ENCODE results near the gene SESN1.

Gene SESN1

DNA sequence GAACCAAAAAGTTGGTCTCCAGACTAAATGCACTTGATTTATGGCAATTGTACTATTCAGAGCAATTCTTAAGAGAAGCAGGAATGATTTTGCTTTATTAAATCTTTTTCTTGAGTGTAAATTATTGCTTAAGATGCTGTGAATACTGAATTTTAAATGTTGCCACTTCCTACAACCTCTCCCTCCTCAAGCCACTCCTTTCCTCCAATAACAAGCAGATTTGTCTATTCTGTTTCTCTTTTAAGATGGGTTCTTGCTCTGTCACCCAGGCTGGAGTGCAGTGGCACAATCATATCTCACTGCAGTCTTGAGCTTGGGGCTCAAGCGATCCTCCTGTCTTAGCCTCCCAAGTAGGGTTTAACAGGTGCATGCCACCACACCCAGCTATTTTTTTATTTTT lies 65.3 kb downstream of the SESN1 start:
- no peak for DNase-seq (ENCODE audit: low read depth)

GRCh38 chr6:109028439-109028838 lies 66.2 kb downstream of the SESN1 start:
- no peak for DNase-seq (ENCODE audit: low read depth)

- no peak for DNase-seq (ENCODE audit: low read depth)
Observed at GRCh38 chr6:109027964-109028363, 66.7 kb downstream of the SESN1 start.

GRCh38 chr6:109025639-109026038 lies 69.0 kb downstream of the SESN1 start:
- no peak for DNase-seq (ENCODE audit: low read depth)

DNA sequence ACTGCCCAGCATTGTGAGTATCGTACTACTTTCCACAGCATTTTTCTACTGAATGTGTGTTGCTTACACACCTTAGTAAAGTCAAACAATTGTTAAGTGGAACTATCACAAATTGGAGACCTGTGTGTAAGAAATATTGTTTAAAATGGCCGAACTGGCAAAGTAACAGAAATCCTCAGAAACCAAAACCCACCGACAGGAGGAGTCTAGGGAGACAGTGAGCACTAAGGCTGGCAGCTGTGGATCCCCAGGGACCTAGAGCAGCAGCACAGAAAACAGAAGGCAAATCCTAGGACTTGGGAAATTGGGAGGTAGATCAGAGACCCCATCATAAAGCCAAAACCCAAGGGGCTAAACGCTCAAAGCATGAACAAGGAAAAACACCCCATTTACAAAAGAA lies 69.9 kb downstream of the SESN1 start:
- DNase-seq (ENCODE audit: low read depth): no peak

GRCh38 chr6:109024368-109024767 lies 70.3 kb downstream of the SESN1 start:
- no peak for DNase-seq (ENCODE audit: low read depth)

DNA sequence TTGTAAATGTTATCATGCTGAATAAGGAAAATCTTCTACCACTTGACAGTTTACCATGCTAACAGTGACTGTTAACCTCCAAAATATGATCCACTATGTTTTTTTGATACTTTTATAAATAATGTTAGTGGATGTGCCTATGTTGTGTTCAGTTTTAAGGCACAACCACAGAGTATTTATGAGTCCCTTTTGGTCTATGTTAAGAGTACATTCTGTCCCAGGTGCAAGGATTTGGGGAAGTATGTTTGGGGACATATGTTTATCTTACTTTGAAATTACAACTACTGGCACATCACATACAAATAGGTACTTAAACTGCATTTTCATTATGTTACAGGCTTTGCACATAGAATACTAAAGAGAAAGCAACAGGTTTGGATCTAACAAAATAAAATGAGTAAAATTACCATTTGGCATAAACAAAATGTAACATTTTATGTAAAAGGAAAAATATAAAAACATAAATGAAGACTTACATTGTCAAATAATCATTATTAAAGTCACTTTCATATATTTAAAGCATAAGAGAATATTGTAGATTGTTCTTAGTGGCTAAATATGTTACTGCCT lies 71.2 kb downstream of the SESN1 start:
- DNase-seq (ENCODE audit: low read depth): no peak

GRCh38 chr6:109021870-109022269 lies 72.8 kb downstream of the SESN1 start:
- DNase-seq (ENCODE audit: low read depth): no peak

DNA sequence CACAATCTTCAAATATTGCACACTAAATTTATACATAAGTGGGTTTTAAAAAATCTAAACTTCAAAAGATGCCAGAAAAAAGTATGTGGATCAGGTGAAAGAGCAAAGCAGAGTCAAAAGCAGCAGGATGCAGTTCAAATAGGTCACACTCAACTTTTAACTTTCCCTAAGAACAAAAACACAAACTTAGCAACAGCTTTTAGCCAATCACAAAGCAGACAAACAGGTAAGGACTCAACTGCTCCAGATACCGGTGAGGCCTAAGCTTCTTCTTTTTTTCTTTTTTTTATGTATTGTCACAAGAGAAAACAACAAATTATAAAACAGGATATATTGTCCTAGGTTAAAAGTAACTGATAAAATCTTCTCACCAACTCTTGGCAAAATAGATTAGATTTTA lies 74.7 kb downstream of the SESN1 start:
- no peak for DNase-seq (ENCODE audit: low read depth)

- DNase-seq (ENCODE audit: low read depth): no peak
Observed at GRCh38 chr6:109015176-109015575, 79.5 kb downstream of the SESN1 start.

- DNase-seq (ENCODE audit: low read depth): no peak
Observed at GRCh38 chr6:109014606-109015005, 80.0 kb downstream of the SESN1 start.

DNA sequence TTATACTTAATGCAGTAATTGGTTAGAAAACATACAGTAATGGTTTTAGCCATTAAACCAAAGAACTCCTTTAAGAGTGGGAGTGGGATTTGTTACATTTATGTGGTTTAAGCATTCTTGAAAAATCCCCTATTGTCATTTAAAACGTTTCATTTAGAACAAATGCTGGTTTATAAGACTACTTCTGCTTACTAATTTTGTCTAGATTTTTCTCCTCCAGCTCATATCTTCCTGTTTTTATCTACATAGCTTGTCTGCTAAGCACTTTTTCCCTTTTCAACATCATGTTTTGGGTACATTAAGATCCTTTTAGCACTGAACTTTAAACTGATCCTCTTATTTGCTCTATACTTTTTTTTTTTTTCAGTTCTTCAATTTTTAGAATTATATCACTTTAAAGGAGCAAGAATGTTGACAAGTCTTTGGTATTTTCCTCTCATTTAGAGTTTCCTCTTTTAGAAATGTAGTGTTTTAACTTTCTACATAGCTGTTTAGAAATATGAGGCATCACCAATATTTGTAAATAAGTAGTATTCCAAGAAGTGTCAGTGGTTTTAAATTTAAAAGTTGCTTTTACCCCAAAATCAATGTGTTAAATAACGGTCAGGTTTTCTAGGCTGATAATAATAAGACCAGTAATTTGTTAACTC lies 80.9 kb downstream of the SESN1 start:
- no peak for DNase-seq (ENCODE audit: low read depth)

DNA sequence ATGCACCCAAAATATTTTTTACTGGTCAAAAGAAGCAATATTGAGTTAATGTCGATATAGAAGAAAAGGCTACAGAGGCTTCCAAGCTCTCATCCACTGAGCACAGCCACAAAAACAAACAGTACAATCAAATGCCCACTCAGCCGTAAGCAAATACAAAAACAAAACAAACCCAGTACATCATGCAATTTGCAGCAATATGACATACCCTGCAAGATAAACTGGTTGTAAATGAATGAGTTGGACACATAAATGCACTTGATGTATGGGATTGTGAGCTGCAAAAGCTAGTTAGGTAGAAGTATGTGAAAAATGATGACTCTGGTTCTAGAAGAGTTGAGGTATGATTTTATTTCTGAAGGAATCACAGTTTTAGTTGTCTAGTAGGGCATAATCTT lies 83.9 kb downstream of the SESN1 start:
- DNase-seq (ENCODE audit: low read depth): no peak

- no peak for DNase-seq (ENCODE audit: low read depth)
Observed at GRCh38 chr6:109009962-109010704, 84.5 kb downstream of the SESN1 start.

DNA sequence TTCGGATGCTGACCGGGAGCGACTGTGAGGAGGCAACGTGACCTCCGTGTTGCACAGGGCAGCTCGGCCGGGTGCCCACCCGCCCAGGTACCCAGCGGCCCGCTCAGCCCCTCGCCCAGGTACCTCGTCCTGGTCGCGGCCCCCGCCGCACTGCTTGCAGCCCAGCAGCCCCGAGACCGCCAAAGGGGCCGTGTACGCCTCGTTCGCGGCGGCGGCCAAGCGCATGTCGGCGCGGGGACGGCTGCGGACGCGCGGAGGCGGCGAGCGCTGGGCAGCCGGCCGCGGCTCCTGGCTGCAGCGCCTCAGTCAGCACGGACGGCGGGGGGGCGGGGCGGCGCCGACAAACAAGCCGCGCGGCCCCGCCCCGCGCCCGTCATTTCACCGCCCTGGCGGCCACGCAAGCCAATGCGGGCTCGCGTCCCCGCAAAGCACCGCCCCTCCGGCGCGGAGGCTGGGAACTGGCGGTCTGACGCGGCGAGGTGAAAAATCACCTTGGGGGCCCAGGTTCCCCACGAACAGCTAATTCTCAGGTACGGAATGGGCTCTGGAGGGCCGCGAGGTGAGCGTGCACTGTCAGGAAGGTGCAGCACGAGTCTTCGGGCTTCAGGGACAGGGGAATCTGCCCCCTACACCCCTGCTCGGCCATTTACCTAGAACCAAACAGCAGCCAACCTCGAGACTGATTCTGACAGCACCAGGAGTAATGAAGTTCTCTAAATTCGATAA lies 85.2 kb downstream of the SESN1 start:
- peak; percentile 90 for DNase-seq (ENCODE audit: low read depth)

DNA sequence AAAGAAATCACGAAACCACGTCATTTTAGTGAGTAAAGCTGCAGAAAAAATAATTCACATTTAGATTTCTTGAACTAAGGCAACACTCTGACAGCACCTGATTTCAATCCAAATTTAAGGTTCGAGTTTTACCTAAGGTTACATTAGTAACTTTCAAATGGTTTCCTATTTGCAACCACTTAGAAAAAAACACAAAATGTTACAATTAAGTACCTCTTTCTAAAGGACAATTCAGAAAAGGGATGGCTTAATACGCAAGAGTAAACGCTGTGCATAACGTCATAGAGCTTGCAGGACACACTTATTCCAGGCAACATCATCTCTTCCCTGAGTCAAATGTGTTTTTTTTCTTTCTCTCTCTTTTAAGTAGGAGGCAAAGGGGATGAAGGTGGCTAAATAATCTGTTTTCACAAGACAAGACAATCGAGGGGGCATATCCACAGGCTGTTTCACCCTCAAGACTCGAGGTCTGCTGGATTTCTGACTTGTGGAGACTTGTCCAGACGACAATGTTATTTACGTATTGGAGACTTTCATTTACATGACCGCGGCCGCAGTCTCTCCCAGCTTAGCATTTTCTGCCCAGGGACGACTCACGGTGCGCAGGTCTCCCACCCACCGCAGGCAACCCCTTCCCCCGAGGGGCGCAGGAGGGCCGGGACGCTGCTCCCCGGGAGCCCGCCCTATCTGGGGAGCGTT lies 86.0 kb downstream of the SESN1 start:
- DNase-seq (ENCODE audit: low read depth): peak; percentile 3

DNA sequence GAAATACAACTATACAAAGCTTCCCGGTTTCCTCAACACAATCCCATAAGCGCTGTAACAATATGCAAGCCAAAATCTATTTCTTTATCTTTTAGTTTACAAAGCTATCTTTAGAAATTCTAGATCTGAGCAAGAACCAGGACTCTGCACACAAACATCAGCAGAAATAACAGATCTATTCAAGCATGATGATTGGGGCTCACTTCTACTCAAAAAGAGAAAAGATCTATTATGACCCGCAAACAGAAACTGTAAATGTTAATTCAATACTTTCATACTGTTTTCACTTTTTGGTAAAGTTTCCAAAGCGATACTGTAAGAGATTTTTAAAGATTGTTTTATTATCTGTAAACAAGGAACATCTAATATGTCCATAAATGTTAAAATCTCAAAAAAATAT lies 86.6 kb downstream of the SESN1 start:
- no peak for DNase-seq (ENCODE audit: low read depth)

DNA sequence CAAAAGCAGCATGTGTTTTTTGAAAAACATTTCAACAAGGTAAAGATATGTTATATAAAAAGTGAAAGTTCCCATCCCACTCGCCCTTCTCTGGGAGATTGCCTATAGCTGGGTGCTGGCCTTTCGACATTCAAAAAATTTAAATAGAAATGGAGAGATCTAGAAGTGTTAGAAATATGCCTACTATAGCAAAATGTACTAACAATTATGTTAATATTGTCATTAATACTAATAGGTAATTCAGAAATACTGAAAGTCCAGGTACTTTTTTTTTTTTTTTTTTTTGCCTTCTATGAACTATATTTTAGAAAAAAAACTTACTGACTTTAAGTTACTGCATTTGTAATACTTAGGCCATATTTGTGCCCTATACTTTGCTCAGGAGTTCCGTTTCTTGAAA lies 87.1 kb downstream of the SESN1 start:
- no peak for DNase-seq (ENCODE audit: low read depth)

DNA sequence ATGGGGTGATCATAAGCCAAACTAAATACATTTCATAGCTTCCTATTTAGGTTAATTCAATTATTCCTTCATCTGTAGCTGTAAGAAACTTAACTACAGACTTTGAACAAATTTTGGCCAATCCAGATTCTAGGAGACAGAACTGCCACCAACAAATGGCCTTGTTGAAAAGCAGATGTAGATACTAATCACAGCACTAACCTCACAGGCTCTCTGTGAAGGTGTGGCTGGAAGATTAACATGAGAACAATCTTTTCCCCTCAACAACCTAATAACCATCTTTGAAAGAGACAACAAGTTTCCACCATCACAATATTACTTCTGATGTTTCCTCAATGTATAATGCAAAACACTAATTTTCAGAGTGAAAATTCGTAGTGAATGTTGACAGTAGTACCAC lies 87.8 kb downstream of the SESN1 start:
- DNase-seq (ENCODE audit: low read depth): no peak

DNA sequence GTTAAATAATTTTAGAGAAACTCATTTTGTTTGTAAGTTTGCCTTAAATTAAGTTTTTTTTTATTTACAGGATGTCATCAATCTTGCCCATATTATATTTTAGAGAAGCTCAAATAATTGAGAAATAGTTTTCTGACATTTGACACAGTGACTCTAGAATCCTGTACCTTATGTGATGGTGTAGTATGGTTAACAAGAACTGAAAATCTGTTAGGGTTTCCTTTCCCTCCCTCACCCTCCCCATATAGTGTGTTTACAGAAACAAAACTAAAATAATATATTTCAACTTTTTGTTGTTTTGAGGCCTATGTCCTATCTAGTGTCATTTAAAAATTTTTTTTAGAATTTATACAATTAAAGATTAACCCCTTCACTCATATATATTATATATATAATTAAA lies 91.8 kb downstream of the SESN1 start:
- no peak for DNase-seq (ENCODE audit: low read depth)

DNA sequence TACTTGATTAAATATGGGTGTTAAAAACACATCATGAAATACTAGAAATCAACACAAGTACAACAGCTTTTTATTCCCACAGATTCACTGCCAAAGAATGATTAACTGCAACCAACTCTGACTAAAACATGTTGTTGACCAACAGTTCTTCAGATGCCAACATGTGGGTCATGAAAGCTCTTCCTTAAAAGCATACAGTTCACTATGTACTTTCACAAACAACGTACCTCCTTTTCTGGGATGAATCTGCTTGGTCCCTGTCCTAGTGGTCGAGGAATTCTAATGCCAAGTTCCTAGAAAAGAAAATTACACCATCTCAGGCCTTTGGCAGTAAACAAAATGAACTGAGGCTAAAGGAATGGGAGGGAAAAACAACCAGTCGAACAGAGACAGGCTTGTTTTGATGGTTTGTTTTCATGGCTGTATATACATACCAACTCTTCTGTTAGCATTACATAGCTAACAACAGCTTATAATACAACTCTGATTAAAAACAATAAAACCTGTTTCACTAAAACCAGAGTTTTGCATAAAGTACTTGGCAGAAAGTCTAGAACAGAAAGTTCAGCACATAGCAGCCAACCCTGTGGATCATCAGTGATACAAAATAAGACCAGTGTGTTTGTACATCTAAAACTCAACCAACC lies 92.5 kb downstream of the SESN1 start:
- DNase-seq (ENCODE audit: low read depth): no peak

Measured in activated T-cell treated with anti-CD3 and anti-CD28 coated beads for 48 hours (primary cell).